B cell (primary cell): ENCODE measurements around the gene RBM4B. TPM values are rescaled to one million over a fixed set of nuclear protein-coding genes. Genes with fewer than 3 reads are reported as not detected.

Experiments
- ATAC-seq: fragments of 200-7000 bp; cut with Tn5 transposase; one replicate; pipeline ENCODE4 v1.10.0; 2021; ENCODE audit warnings: low read depth, mild to moderate bottlenecking, moderate number of reproducible peaks, moderate library complexity
- CTCF ChIA-PET: fragments of 350-600 bp; sonication (Branson Sonifier 250); formaldehyde crosslinking; loops from one replicate; lab custom pipeline; 2021; ENCODE audit warnings: antibody characterized with exemption, inconsistent platforms; lab: Charles Lee
- POLR2A ChIA-PET: fragments of 350-600 bp; sonication (Branson Sonifier 250); formaldehyde crosslinking; loops from one replicate; lab custom pipeline; 2021; ENCODE audit warnings: antibody characterized with exemption; lab: Charles Lee
- DNase-seq: peaks from one replicate; pipeline ENCODE4 v3.0.0; 2013
- H2AFZ ChIP-seq: 2 replicates; pipeline ENCODE4 v1.6.1; 2012; ENCODE audit warnings: mild to moderate bottlenecking, low read depth, low read length; ENCODE audit not compliant: insufficient read depth, poor library complexity, severe bottlenecking
- H3K27ac ChIP-seq, 2 donors: 1 replicate in 1 of 2; 2 replicates in 1 of 2; pipeline ENCODE4 v1.5.1; 2012 to 2013; ENCODE audit warnings: low read length in 2 of 2, mild to moderate bottlenecking in 2 of 2, moderate library complexity in 1 of 2
- H3K27me3 ChIP-seq, 4 experiments: fragments of 200-600 bp in 1 of 4; sonication (generic) in 1 of 4; replicated peaks in 1 of 4; 1 replicate in 2 of 4; 2 replicates in 2 of 4; pipeline versions ENCODE4 v1.6.1 to v1.7.0; 2013 to 2016; ENCODE audit warnings: low read length in 3 of 4, mild to moderate bottlenecking in 2 of 4, mixed read lengths in 1 of 4, moderate library complexity in 1 of 4; ENCODE audit not compliant: insufficient read depth in 4 of 4, control insufficient read depth in 3 of 4; ENCODE audit errors: control extremely low read depth in 1 of 4
- H3K36me3 ChIP-seq, 2 experiments: replicated peaks in 1 of 2; 1 replicate in 1 of 2; 2 replicates in 1 of 2; pipeline versions ENCODE4 v1.6.1 to v1.7.1; 2013; ENCODE audit warnings: low read length in 1 of 2; ENCODE audit not compliant: insufficient read depth in 2 of 2, control insufficient read depth in 1 of 2; ENCODE audit errors: control extremely low read depth in 1 of 2, extremely low read depth in 1 of 2
- H3K4me1 ChIP-seq, 2 donors: fragments of 200-600 bp in 1 of 2; sonication (generic) in 1 of 2; 1 replicate in 1 of 2; 2 replicates in 1 of 2; pipeline versions ENCODE4 v1.5.1 to v1.6.1; 2013 to 2017; ENCODE audit warnings: low read length in 2 of 2; ENCODE audit not compliant: control insufficient read depth in 2 of 2, insufficient read depth in 2 of 2
- H3K4me2 ChIP-seq: replicated peaks from 2 replicates; pipeline ENCODE3; 2012; ENCODE audit warnings: mild to moderate bottlenecking, low read depth, low read length; ENCODE audit not compliant: poor library complexity, severe bottlenecking
- H3K4me3 ChIP-seq, 5 experiments: fragments of 200-600 bp in 1 of 5; sonication (generic) in 1 of 5; 1 replicate in 3 of 5; 2 replicates in 2 of 5; pipeline versions ENCODE4 v1.5.1 to v1.7.0; 2011 to 2016; ENCODE audit warnings: low read length in 4 of 5, mild to moderate bottlenecking in 4 of 5, low read depth in 2 of 5, control low read depth in 1 of 5, moderate library complexity in 1 of 5; ENCODE audit not compliant: insufficient read depth in 1 of 5; ENCODE audit errors: control extremely low read depth in 1 of 5, extremely low read depth in 1 of 5
- H3K79me2 ChIP-seq: fragments of 200-600 bp; sonication (generic); one replicate; pipeline ENCODE4 v1.6.0; 2016; ENCODE audit warnings: low read length; ENCODE audit not compliant: control insufficient read depth, insufficient read depth
- H3K9ac ChIP-seq: fragments of 200-600 bp; sonication (generic); 2 replicates; pipeline ENCODE4 v1.6.1; 2017; ENCODE audit warnings: mild to moderate bottlenecking, low read length, moderate library complexity
- H3K9me3 ChIP-seq, 3 donors: one replicate each; pipeline versions ENCODE4 v1.6.1 to v1.7.1; 2013; ENCODE audit warnings: low read length in 2 of 3; ENCODE audit not compliant: control insufficient read depth in 2 of 3, insufficient read depth in 1 of 3; ENCODE audit errors: control extremely low read depth in 1 of 3
- H4K20me1 ChIP-seq: 2 replicates; pipeline ENCODE4 v1.6.0; 2012; ENCODE audit warnings: mild to moderate bottlenecking, low read length; ENCODE audit not compliant: insufficient read depth, control insufficient read depth, poor library complexity, severe bottlenecking
- H3K27ac Mint-ChIP-seq: one replicate; pipeline ENCODE4 v1.8.0; 2021; ENCODE audit warnings: mixed read lengths
- H3K27me3 Mint-ChIP-seq: one replicate; pipeline ENCODE4 v1.8.0; 2021; ENCODE audit warnings: mixed read lengths
- H3K4me1 Mint-ChIP-seq: one replicate; pipeline ENCODE4 v1.8.0; 2021; ENCODE audit warnings: mixed read lengths
- H3K4me3 Mint-ChIP-seq: one replicate; pipeline ENCODE4 v1.8.0; 2021; ENCODE audit warnings: mixed read lengths
- H3K9me3 Mint-ChIP-seq: one replicate; pipeline ENCODE4 v1.8.0; 2022; ENCODE audit warnings: mixed read lengths; ENCODE audit not compliant: insufficient read depth
- CTCF ChIP-seq: fragments of 200-600 bp; IDR thresholded peaks from one replicate; pipeline ENCODE4 v1.8.0; 2022; ENCODE audit warnings: antibody characterized with exemption, mild to moderate bottlenecking
- EZH2 ChIP-seq: IDR thresholded peaks from 2 replicates; pipeline ENCODE4 v1.6.1; 2012; ENCODE audit warnings: borderline replicate concordance, low read depth, mild to moderate bottlenecking, moderate library complexity, low read length; ENCODE audit not compliant: insufficient read depth, poor library complexity, severe bottlenecking
- WGBS: methylation state at CpG from one replicate; pipeline ENCODE4 v1.1.5; 2013; ENCODE audit warnings: missing lambda C conversion rate; ENCODE audit not compliant: insufficient coverage; 5-methylcytosine and 5-hydroxymethylcytosine counted together
- intact Hi-C: fragments of 100-400 bp; cut with micrococcal nuclease; formaldehyde crosslinking; loops from one replicate; pipeline ENCODE4 v1.10.0; 2022
- polyA plus RNA-seq: library from polyadenylated mRNA; depleted of rRNA; stranded (reverse); fragments of >200 nt; gene quantifications from 2 replicates; pipeline ENCODE4 v1.2.3, GENCODE V29; 2012
- total RNA-seq, 2 donors: library from RNA; stranded (reverse); fragments of 120-200 nt in 1 of 2; gene quantifications; 1 replicate in 1 of 2; 2 replicates in 1 of 2; pipeline versions ENCODE4 v1.2.3 to v1.2.4, GENCODE V29; 2013 to 2022

The RBM4B gene
- total and polyA plus RNA-seq, 2 donors (not counting 1 experiment from before 2014, with no cell fraction given), result 33.2 to 61.3 TPM

GRCh38 chr11:66665369-66665768 is 12.3 kb downstream of the RBM4B start:
- H3K9me3 Mint-ChIP-seq, result no peaks in the 10 kb centered on the region
- ATAC-seq (no peak), DNase-seq (no peak)
- CTCF ChIA-PET, result interaction anchor here (1.0 to 1.3 kb wide), 2 partner anchors 27 to 87 kb away, joined by 3 to 4 read pairs; partner anchors contain the start of gene RBM4
- no peak overlapping the region for H3K27ac ChIP-seq
- H3K27me3 Mint-ChIP-seq, result no peaks in the 10 kb centered on the region
- WGBS, result 95% methylated on average over 7 of the region's 11 CpGs
- H3K4me3 Mint-ChIP-seq, result no peak overlapping the region
- TF ChIP-seq EZH2, result no peak
- no peak for TF ChIP-seq CTCF
- intact Hi-C loops, result no loop called here
- H2AFZ ChIP-seq, result no peak overlapping the region
- no peaks in the 10 kb centered on the region for H3K9me3 ChIP-seq
- peaks cover 93% of the 10 kb centered on the region for H3K79me2 ChIP-seq
- peaks cover 51% of the 10 kb centered on the region for H4K20me1 ChIP-seq
- peaks cover 11 to 12% of the 10 kb centered on the region in 2 donors for H3K4me1 ChIP-seq
- POLR2A ChIA-PET, result interaction anchor here (1.5 kb wide), 1 partner anchor 12 kb away, joined by 5 read pairs; the partner anchor contains the start of gene RBM4B
- no peaks in the 10 kb centered on the region for H3K27me3 ChIP-seq
- no peak overlapping the region for H3K9ac ChIP-seq
- H3K4me3 ChIP-seq, result no peak overlapping the region
- H3K36me3 ChIP-seq, result peaks cover 6 to 54% of the 10 kb centered on the region in 2 experiments
- no peak overlapping the region for H3K27ac Mint-ChIP-seq
- no peak overlapping the region for H3K4me2 ChIP-seq
- H3K4me1 Mint-ChIP-seq, result peaks cover 36% of the 10 kb centered on the region

GRCh38 chr11:66663741-66664296 is 13.9 kb downstream of the RBM4B start:
- no peaks in the 10 kb centered on the region for H3K27me3 ChIP-seq
- H3K27ac Mint-ChIP-seq, result no peak overlapping the region
- DNase-seq (no peak), ATAC-seq (no peak)
- no peaks in the 10 kb centered on the region for H3K27me3 Mint-ChIP-seq
- H3K4me3 Mint-ChIP-seq, result no peak overlapping the region
- peaks cover 10 to 50% of the 10 kb centered on the region in 2 experiments for H3K36me3 ChIP-seq
- no peak overlapping the region for H3K27ac ChIP-seq
- H4K20me1 ChIP-seq, result peaks cover 50% of the 10 kb centered on the region
- ChIA-PET POLR2A (interaction anchor here (0.6 kb wide), 1 partner anchor 13 kb away, joined by 3 read pairs; no protein-coding TSS in a partner anchor), CTCF (no interaction called here)
- peaks cover 26 to 27% of the 10 kb centered on the region in 2 donors for H3K4me1 ChIP-seq
- H3K9me3 ChIP-seq, result no peaks in the 10 kb centered on the region
- H2AFZ ChIP-seq, result no peak overlapping the region
- no peaks in the 10 kb centered on the region for H3K9me3 Mint-ChIP-seq
- intact Hi-C loops, result loop anchor here (5.0 kb wide), 1 partner anchor 72 kb away; the partner anchor contains the start of genes CCDC87 and CCS
- peaks cover 37% of the 10 kb centered on the region for H3K4me1 Mint-ChIP-seq
- no peak overlapping the region for H3K4me2 ChIP-seq
- H3K4me3 ChIP-seq, result no peak overlapping the region
- WGBS, result 100% methylated on average over 1 of the region's 1 CpG
- TF ChIP-seq CTCF (no peak), EZH2 (no peak)
- no peak overlapping the region for H3K9ac ChIP-seq
- H3K79me2 ChIP-seq, result peaks cover 92% of the 10 kb centered on the region
